Ovary (tissue), 9 donors: ENCODE measurements around the gene TTC22. TPM values are rescaled to one million over a fixed set of nuclear protein-coding genes. Genes with fewer than 3 reads are reported as not detected.

Experiments
- DNase-seq, 5 donors: peaks; one replicate each; pipeline ENCODE4 v3.0.0-alpha.2; 2019 to 2020
- H3K27ac ChIP-seq, 2 donors: fragments of 200-600 bp; one replicate each; pipeline versions ENCODE4 v1.5.1 to v1.8.0; 2019 to 2022
- H3K27me3 ChIP-seq: fragments of 200-600 bp; one replicate; pipeline ENCODE4 v1.8.0; 2022
- H3K36me3 ChIP-seq: fragments of 200-600 bp; sonication (generic); one replicate; pipeline ENCODE4 v1.5.1; 2019
- H3K4me1 ChIP-seq: one replicate; pipeline ENCODE4 v1.8.1; 2013; ENCODE audit warnings: mild to moderate bottlenecking, moderate library complexity; ENCODE audit not compliant: insufficient read depth
- H3K4me3 ChIP-seq: fragments of 200-600 bp; sonication (generic); one replicate; pipeline ENCODE4 v1.5.1; 2017
- H3K9me3 ChIP-seq, 2 donors: fragments of 200-600 bp in 1 of 2; sonication (generic) in 1 of 2; one replicate each; pipeline versions ENCODE4 v1.5.1 to v1.8.1; 2013 to 2019; ENCODE audit warnings: mild to moderate bottlenecking in 1 of 2, moderate library complexity in 1 of 2
- CTCF ChIP-seq, 3 donors: fragments of 450-650 bp in 2 of 3; fragments of 200-600 bp in 1 of 3; IDR thresholded peaks; one replicate each; pipeline versions ENCODE4 v1.5.1 to v1.8.0; 2016 to 2022; ENCODE audit warnings: antibody characterized with exemption in 3 of 3, mild to moderate bottlenecking in 1 of 3
- EP300 ChIP-seq: sonication (generic); formaldehyde crosslinking; IDR thresholded peaks from one replicate; pipeline ENCODE4 v1.6.1; 2017; ENCODE audit warnings: antibody characterized with exemption
- POLR2A ChIP-seq: fragments of 450-650 bp; IDR thresholded peaks from one replicate; pipeline ENCODE4 v1.6.1; 2017; ENCODE audit warnings: antibody characterized with exemption, mild to moderate bottlenecking, moderate library complexity
- WGBS, 3 donors: extraction: QIAGEN DNeasy Blood & Tissue Kit in 1 of 3; methylation state at CpG; one replicate each; pipeline versions ENCODE4 v1.1.5 to v1.1.7; 2013 to 2017; 5-methylcytosine and 5-hydroxymethylcytosine counted together
- intact Hi-C, 4 donors: fragments of 100-400 bp; cut with DNase I; formaldehyde crosslinking; loops; one replicate each; pipeline versions ENCODE4 v1.11.0 to v1.15.1; 2022 to 2023
- polyA plus RNA-seq, 2 donors: library from polyadenylated mRNA; stranded (reverse); fragments of 200-250 nt in 1 of 2; fragments of 350-450 nt in 1 of 2; fragmentation: Illumina TruSeq in 1 of 2; extraction: RNeasy Lipid Tissue Mini Kit (QIAGEN cat#74804) in 1 of 2; gene quantifications; one replicate each; pipeline ENCODE4 v1.2.3, GENCODE V29; 2013 to 2014
- total RNA-seq, 7 donors: library from RNA; depleted of rRNA in 2 of 7; stranded (reverse); fragments of >200 nt in 2 of 7; fragmentation: NEBNext Ultra II Directional in 3 of 7; extraction: Animal tissue kit (Norgen Biotek cat#: 25700) in 3 of 7; gene quantifications; one replicate each; pipeline versions ENCODE4 v1.1.0 to v1.2.4, GENCODE V29; 2016 to 2023
- donor health status: DM: no; HTN: no; CAD: no; lungs with moderate emphysema.
- donor health status: DM: no; HTN: no; CAD: no.
- donor health status: Bipolar disorder and iron deficiency.
- donor health status: DM: yes; HTN: yes; CAD: no.
- donor health status: DM: no; HTN: no; CAD: no.
- donor health status: DM: yes; HTN: yes; CAD: no.

Gene TTC22
- total and polyA plus RNA-seq, 9 donors: 0.13 to 9.1 (median 0.83) TPM

DNA sequence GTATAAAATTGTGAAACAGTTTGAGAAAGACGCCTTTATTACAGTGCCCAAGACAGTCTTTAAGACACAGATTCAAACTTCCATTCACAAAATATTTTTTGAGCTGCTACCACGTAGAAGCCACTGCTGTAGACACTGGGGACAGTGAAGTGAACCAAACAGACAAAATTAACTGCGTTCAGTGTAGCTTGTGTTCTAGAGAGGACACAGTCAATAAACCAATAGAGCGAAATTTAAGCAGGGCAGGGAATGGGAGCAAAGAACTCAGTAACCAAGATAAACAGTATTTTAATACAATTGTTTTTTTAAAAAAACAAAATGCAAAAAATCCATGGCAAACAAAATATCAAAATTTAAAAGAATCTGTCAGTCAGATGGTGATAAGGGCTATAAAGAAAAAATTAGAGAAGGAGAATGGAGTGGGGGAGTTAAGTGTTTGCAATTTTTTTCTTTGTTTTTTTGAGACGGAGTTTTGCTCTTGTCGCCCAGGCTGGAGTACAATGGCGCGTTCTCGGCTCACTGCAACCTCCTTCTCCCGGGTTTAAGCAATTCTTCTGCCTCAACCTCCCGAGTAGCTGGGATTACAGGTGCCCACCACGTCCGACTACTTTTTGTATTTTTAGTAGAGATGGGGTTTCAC is 36.1 kb downstream of the TTC22 start:
- WGBS, 3 donors: 58 to 61% (median 58%) methylated on average over 13 of the region's 13 CpGs
- H3K27me3 ChIP-seq: no peaks in the 10 kb centered on the region
- H3K27ac ChIP-seq: no peak overlapping the region
- DNase-seq: no peak
- no peaks in the 10 kb centered on the region for H3K36me3 ChIP-seq
- TF ChIP-seq EP300 (no peak), CTCF (IDR thresholded peaks at IDR 0.05) (no peak), POLR2A (no peak)
- intact Hi-C loops: no loop called here
- H3K4me3 ChIP-seq: peak overlapping the region; percentile 33
- no peaks in the 10 kb centered on the region for H3K9me3 ChIP-seq
- peaks cover 1% of the 10 kb centered on the region for H3K4me1 ChIP-seq

GRCh38 chr1:54764133-54764921 is 36.8 kb downstream of the TTC22 start, which contains the start of gene PARS2:
Gene PARS2, minus strand, starts transcription at chr1:54764523. Its CDS starts 5,362 bp downstream, at chr1:54759161.
- peak; percentile 96 to 98 (median 97) for DNase-seq
- H3K36me3 ChIP-seq: no peaks in the 10 kb centered on the region
- peaks cover 1% of the 10 kb centered on the region for H3K4me1 ChIP-seq
- peak within 1 kb of the TSS; percentile 73 for H3K4me3 ChIP-seq
- H3K27ac ChIP-seq: peak within 1 kb of the TSS in 1 of 2 donors; percentile 43
- intact Hi-C loops: no loop called here
- no peaks in the 10 kb centered on the region for H3K27me3 ChIP-seq
- 0% methylated on average over 49 to 57 of the region's 57 CpGs for WGBS, 3 donors
- TF ChIP-seq EP300: no peak
- TF ChIP-seq CTCF (IDR thresholded peaks at IDR 0.05): no peak
- TF ChIP-seq POLR2A: peak; percentile 69
- H3K9me3 ChIP-seq: no peaks in the 10 kb centered on the region

GRCh38 chr1:54763816-54764132 is 37.3 kb downstream of the TTC22 start:
- Histone ChIP-seq H3K27me3 (no peaks in the 10 kb centered on the region), H3K4me3 (peak overlapping the region; percentile 73), H3K4me1 (peaks cover 1% of the 10 kb centered on the region), H3K9me3 (no peaks in the 10 kb centered on the region), H3K36me3 (no peaks in the 10 kb centered on the region), H3K27ac (peak overlapping the region in 1 of 2 donors; percentile 43)
- intact Hi-C loops: no loop called here
- DNase-seq: no peak
- no peak for TF ChIP-seq EP300
- no peak for TF ChIP-seq POLR2A
- no peak for TF ChIP-seq CTCF (IDR thresholded peaks at IDR 0.05)
- 2 to 3% (median 2%) methylated on average over 11 of the region's 11 CpGs for WGBS, 3 donors

GRCh38 chr1:54758678-54759348 is 42.3 kb downstream of the TTC22 start:
- Histone ChIP-seq H3K27ac (no peak overlapping the region), H3K9me3 (no peaks in the 10 kb centered on the region), H3K36me3 (no peaks in the 10 kb centered on the region), H3K27me3 (no peaks in the 10 kb centered on the region), H3K4me3 (no peak overlapping the region), H3K4me1 (peaks cover 1% of the 10 kb centered on the region)
- no peak for TF ChIP-seq EP300
- TF ChIP-seq CTCF (IDR thresholded peaks at IDR 0.05): no peak
- TF ChIP-seq POLR2A: no peak
- intact Hi-C loops: no loop called here
- no peak for DNase-seq
- 88 to 91% (median 89%) methylated on average over 20 of the region's 20 CpGs for WGBS, 3 donors
